A673 (cell line): ENCODE measurements around the gene GMPPA.

Experiments used
- EZH2 ChIP-seq: fragments of 200-600 bp; sonication (generic); IDR thresholded peaks from 2 replicates; pipeline ENCODE4 v1.6.1; 2017; ENCODE audit warnings: borderline replicate concordance, low read depth, mild to moderate bottlenecking, mixed read lengths, antibody characterized with exemption, low read length; ENCODE audit not compliant: poor library complexity, severe bottlenecking
- TF ChIP-seq, protein P1 (sequence below): fragments of 300-800, 200-600 bp; sonication (generic); conservative IDR thresholded peaks from 2 replicates; pipeline ENCODE4 v1.5.1; 2017; ENCODE audit warnings: low read depth, mild to moderate bottlenecking, antibody characterized with exemption, low read length, moderate library complexity, mixed read lengths

DNA sequence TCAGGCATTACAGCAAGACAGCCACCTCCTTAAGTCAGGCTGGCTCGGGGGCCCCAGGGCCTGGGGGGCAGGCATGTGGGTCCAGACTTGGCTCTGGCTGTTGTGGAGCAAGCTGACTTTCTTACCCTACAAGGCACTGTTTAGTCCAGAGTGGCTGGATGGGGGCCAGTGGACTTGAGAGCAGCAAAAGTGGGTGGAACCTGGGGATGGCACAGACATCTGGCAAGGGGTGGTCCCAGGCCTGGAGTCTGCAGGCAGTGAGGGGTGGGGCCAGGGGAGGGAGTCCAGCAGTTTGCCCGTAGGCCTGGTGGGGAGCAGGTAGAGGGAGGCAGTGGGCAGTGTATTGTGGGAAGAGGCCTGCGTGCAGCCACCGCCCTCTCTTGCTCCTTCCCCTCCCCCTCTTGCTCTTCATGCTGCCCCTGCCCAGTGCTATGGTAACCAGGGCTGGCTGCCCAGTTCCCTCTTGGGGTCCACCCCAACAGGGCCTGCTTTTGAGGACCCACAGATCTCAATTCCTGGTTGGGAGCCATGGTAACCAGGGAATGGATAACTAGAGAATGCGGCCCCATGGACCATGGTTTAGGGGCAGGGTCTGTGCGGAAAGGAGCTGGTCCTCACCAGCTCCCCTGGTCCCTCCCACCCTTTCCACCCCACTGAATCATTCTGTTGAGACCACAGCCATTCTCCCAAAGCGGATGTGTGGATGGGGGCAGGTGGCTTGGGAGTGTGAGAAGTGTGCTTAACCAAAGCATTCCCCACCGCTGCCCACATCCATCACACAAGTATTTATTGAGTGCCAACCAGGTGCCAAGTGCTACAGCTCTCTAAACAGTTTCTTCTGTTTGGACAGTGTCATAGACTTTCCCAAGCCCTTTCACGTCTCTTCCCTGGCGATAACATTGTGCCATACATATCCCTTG is 44.8 kb upstream of the GMPPA start:
- TF ChIP-seq, protein P1, sequence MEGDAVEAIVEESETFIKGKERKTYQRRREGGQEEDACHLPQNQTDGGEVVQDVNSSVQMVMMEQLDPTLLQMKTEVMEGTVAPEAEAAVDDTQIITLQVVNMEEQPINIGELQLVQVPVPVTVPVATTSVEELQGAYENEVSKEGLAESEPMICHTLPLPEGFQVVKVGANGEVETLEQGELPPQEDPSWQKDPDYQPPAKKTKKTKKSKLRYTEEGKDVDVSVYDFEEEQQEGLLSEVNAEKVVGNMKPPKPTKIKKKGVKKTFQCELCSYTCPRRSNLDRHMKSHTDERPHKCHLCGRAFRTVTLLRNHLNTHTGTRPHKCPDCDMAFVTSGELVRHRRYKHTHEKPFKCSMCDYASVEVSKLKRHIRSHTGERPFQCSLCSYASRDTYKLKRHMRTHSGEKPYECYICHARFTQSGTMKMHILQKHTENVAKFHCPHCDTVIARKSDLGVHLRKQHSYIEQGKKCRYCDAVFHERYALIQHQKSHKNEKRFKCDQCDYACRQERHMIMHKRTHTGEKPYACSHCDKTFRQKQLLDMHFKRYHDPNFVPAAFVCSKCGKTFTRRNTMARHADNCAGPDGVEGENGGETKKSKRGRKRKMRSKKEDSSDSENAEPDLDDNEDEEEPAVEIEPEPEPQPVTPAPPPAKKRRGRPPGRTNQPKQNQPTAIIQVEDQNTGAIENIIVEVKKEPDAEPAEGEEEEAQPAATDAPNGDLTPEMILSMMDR, result no peak
- TF ChIP-seq EZH2, result no peak
